ENCODE measurements around the gene HAUS5.

HAUS5 gene, protein sequence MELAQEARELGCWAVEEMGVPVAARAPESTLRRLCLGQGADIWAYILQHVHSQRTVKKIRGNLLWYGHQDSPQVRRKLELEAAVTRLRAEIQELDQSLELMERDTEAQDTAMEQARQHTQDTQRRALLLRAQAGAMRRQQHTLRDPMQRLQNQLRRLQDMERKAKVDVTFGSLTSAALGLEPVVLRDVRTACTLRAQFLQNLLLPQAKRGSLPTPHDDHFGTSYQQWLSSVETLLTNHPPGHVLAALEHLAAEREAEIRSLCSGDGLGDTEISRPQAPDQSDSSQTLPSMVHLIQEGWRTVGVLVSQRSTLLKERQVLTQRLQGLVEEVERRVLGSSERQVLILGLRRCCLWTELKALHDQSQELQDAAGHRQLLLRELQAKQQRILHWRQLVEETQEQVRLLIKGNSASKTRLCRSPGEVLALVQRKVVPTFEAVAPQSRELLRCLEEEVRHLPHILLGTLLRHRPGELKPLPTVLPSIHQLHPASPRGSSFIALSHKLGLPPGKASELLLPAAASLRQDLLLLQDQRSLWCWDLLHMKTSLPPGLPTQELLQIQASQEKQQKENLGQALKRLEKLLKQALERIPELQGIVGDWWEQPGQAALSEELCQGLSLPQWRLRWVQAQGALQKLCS

DNA sequence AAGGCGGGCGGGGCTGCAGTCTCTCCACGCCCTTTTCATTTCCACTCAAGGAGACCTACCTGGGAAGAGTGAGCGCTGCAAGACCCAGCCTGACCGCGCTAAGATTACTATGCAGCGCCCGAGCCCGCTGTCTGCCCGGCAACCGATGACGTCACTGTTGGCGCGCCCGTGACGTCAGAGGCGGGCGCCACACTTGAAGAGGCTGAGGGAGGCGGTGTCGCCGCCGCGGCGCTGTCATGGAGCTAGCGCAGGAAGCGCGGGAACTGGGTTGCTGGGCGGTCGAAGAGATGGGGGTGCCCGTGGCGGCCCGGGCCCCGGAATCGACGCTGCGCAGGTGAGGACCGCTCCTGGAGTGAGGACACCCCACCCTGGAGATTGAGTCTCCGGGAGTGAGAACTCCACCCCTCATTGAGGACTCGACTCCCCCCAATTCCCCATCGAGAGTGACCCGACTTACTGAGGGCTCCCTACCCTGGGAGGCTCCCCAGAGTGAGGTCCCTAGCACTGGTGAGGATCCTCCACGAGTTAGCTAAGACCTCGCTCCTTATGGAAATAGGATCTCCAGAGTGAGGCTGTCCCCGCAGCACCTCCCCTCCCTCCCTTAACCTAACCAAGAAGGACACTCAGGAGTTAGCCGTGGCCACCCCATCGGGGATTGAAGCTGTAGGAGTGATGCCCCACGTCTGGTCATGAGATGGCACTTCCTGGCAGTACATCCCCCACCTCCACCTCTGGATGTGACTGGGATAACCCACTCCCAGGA lies at the start of gene HAUS5:
TSS of gene HAUS5 (plus strand) at position 177 of the 763 bp plus-strand sequence. CDS start at position 237, 60 bp downstream.
- peak within 1 kb of the TSS; percentile 64 for H3K27ac ChIP-seq (ENCODE audit: low read depth, low read length, poor library complexity, severe bottlenecking)
- H3K4me2 ChIP-seq (ENCODE audit: low read length) = peak within 1 kb of the TSS; percentile 96
- peak within 1 kb of the TSS; percentile 16 for H2AFZ ChIP-seq (ENCODE audit: low read length)
- peaks cover 31% of the 10 kb centered on the region for H3K4me1 ChIP-seq (ENCODE audit: insufficient read depth, low read length, severe bottlenecking)
- H3K9ac ChIP-seq (ENCODE audit: low read length) = peak within 1 kb of the TSS; percentile 93
- H3F3A ChIP-seq (ENCODE audit: insufficient read depth, low read length) = no peaks in the 10 kb centered on the region
- TF ChIP-seq, protein P1, sequence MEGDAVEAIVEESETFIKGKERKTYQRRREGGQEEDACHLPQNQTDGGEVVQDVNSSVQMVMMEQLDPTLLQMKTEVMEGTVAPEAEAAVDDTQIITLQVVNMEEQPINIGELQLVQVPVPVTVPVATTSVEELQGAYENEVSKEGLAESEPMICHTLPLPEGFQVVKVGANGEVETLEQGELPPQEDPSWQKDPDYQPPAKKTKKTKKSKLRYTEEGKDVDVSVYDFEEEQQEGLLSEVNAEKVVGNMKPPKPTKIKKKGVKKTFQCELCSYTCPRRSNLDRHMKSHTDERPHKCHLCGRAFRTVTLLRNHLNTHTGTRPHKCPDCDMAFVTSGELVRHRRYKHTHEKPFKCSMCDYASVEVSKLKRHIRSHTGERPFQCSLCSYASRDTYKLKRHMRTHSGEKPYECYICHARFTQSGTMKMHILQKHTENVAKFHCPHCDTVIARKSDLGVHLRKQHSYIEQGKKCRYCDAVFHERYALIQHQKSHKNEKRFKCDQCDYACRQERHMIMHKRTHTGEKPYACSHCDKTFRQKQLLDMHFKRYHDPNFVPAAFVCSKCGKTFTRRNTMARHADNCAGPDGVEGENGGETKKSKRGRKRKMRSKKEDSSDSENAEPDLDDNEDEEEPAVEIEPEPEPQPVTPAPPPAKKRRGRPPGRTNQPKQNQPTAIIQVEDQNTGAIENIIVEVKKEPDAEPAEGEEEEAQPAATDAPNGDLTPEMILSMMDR (IDR thresholded peaks at IDR 0.05; ENCODE audit: low read length) = no peak
- TF ChIP-seq EZH2 (IDR thresholded peaks at IDR 0.05; ENCODE audit: borderline replicate concordance, low read length) = no peak
- H3K36me3 ChIP-seq (ENCODE audit: insufficient read depth, low read length) = peaks cover 20% of the 10 kb centered on the region
- no peaks in the 10 kb centered on the region for H3K79me2 ChIP-seq (ENCODE audit: insufficient read depth, low read length)
- no peaks in the 10 kb centered on the region for H3K27me3 ChIP-seq (ENCODE audit: insufficient read depth, low read length)
- peak within 1 kb of the TSS; percentile 84 for H3K4me3 ChIP-seq (ENCODE audit: low read depth, low read length, poor library complexity, severe bottlenecking)
- no peaks in the 10 kb centered on the region for H3K9me3 ChIP-seq (ENCODE audit: low read length)
- H3K9me2 ChIP-seq (ENCODE audit: low read depth, low read length) = no peaks in the 10 kb centered on the region
- H4K20me1 ChIP-seq (ENCODE audit: insufficient read depth, low read length) = no peaks in the 10 kb centered on the region

DNA sequence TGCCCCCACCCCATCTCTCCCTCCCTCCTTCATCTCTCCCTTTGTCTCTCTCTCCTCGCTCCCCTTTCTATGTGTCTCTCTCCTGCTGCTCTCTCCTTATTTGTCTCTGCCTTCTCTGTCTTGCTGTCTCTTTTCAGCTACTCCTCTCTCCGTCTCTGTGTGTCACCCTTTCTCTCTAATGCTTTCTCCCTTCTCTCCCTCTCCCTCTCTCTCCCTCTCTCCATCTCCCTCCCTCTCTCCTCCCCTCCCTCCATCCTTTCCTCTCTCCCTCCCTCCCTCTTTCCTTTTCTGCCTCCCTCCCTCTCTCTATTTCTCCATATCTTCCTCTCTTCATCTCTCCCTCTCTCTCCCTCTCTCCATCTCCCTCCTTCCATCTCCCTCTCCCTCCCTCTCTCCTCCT lies 49.8 kb upstream of the HAUS5 start:
- H3K79me2 ChIP-seq (ENCODE audit: insufficient read depth, low read length) = no peaks in the 10 kb centered on the region
- no peak overlapping the region for H3K4me3 ChIP-seq (ENCODE audit: low read depth, low read length, poor library complexity, severe bottlenecking)
- no peaks in the 10 kb centered on the region for H3K9me2 ChIP-seq (ENCODE audit: low read depth, low read length)
- H3K9ac ChIP-seq (ENCODE audit: low read length) = no peak overlapping the region
- H2AFZ ChIP-seq (ENCODE audit: low read length) = no peak overlapping the region
- H3K4me2 ChIP-seq (ENCODE audit: low read length) = no peak overlapping the region
- H3F3A ChIP-seq (ENCODE audit: insufficient read depth, low read length) = no peaks in the 10 kb centered on the region
- TF ChIP-seq, protein P1 (IDR thresholded peaks at IDR 0.05; ENCODE audit: low read length) = no peak
- no peak for TF ChIP-seq EZH2 (IDR thresholded peaks at IDR 0.05; ENCODE audit: borderline replicate concordance, low read length)
- no peaks in the 10 kb centered on the region for H3K36me3 ChIP-seq (ENCODE audit: insufficient read depth, low read length)
- no peaks in the 10 kb centered on the region for H3K9me3 ChIP-seq (ENCODE audit: low read length)
- no peak overlapping the region for H3K27ac ChIP-seq (ENCODE audit: low read depth, low read length, poor library complexity, severe bottlenecking)
- peaks cover 11% of the 10 kb centered on the region for H3K4me1 ChIP-seq (ENCODE audit: insufficient read depth, low read length, severe bottlenecking)
- H4K20me1 ChIP-seq (ENCODE audit: insufficient read depth, low read length) = no peaks in the 10 kb centered on the region
- no peaks in the 10 kb centered on the region; the same call in none of the 2 replicates for H3K27me3 ChIP-seq (ENCODE audit: insufficient read depth, low read length)

DNA sequence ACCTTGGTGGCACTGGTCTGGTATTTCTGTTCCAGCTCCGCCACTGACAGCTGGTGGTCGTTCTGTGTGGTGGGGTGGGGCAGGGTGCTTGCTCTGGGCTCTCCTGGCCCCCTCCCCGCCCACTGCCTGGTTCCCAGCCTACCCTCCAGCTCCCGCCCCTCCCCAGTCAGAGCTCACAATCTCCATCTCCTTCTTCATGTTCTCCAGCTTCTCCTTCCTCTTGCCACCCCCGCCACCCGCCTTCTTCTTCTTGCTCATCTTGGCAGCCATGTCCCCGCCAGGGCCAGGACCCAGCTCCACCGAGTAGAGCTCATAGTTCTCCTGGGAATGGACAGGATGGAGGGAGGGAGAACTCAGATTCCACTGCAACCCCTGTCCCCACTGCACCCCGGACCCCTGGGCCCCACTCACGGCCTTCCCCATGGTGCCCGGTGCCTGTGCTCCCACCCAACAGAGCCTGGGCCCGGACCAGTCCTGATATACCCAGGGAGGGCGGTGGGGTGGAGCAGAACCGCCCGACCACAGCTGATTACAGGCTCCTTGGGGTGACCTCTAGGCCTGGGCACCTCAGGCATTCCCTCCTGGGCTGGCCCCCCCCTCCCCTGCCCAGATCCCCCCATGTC lies 49.2 kb upstream of the HAUS5 start, which contains the start of gene ATP4A:
TSS of gene ATP4A (minus strand) at position 452 of the 623 bp plus-strand sequence. CDS start at position 423, 29 bp downstream.
- Histone ChIP-seq H3K9me3 (ENCODE audit: low read length) (no peaks in the 10 kb centered on the region), H3F3A (ENCODE audit: insufficient read depth, low read length) (no peaks in the 10 kb centered on the region), H3K4me2 (ENCODE audit: low read length) (no peak within 1 kb of the TSS), H3K79me2 (ENCODE audit: insufficient read depth, low read length) (no peaks in the 10 kb centered on the region), H3K9me2 (ENCODE audit: low read depth, low read length) (no peaks in the 10 kb centered on the region), H2AFZ (ENCODE audit: low read length) (no peak within 1 kb of the TSS), H3K36me3 (ENCODE audit: insufficient read depth, low read length) (no peaks in the 10 kb centered on the region), H3K27me3 (ENCODE audit: insufficient read depth, low read length) (no peaks in the 10 kb centered on the region; the same call in none of the 2 replicates), H3K4me1 (ENCODE audit: insufficient read depth, low read length, severe bottlenecking) (peaks cover 6% of the 10 kb centered on the region), H3K27ac (ENCODE audit: low read depth, low read length, poor library complexity, severe bottlenecking) (no peak within 1 kb of the TSS), H3K4me3 (ENCODE audit: low read depth, low read length, poor library complexity, severe bottlenecking) (no peak within 1 kb of the TSS), H4K20me1 (ENCODE audit: insufficient read depth, low read length) (no peaks in the 10 kb centered on the region), H3K9ac (ENCODE audit: low read length) (no peak within 1 kb of the TSS)
- TF ChIP-seq EZH2 (IDR thresholded peaks at IDR 0.05; ENCODE audit: borderline replicate concordance, low read length) = no peak
- TF ChIP-seq, protein P1 (IDR thresholded peaks at IDR 0.05; ENCODE audit: low read length) = no peak

Data from OCI-LY1 (cell line).